Activated CD4-positive, alpha-beta T cell treated with anti-CD3 and anti-CD28 coated beads, Interleukin-2, amount 10 ng/mL, durations not matched to agents 24 days and 14 days (primary cell): Measurements from ENCODE around the gene PPP4R3A. TPM values are rescaled to one million over a fixed set of nuclear protein-coding genes. Genes with fewer than 3 reads are reported as not detected.
"Not testable (repeated sequence)": the region's sequence is repeated elsewhere in the genome, so short reads cannot be mapped to it uniquely, and the experiment has no call there.

Experiments used
- DNase-seq: peaks from one replicate; pipeline ENCODE4 v3.0.0; 2022
- H3K27ac Mint-ChIP-seq: one replicate; pipeline ENCODE4 v1.8.0; 2022; ENCODE audit warnings: mild to moderate bottlenecking, mixed read lengths
- H3K27me3 Mint-ChIP-seq: one replicate; pipeline ENCODE4 v1.8.0; 2022; ENCODE audit warnings: mixed read lengths
- H3K36me3 Mint-ChIP-seq: one replicate; pipeline ENCODE4 v1.8.0; 2022; ENCODE audit warnings: low read depth, mild to moderate bottlenecking, mixed read lengths
- H3K4me1 Mint-ChIP-seq: one replicate; pipeline ENCODE4 v1.8.0; 2021; ENCODE audit warnings: mixed read lengths
- H3K4me3 Mint-ChIP-seq: one replicate; pipeline ENCODE4 v1.8.0; 2022; ENCODE audit warnings: mild to moderate bottlenecking, moderate library complexity, mixed read lengths
- H3K9me3 Mint-ChIP-seq: one replicate; pipeline ENCODE4 v1.8.0; 2021; ENCODE audit warnings: mixed read lengths
- intact Hi-C: fragments of 100-400 bp; cut with micrococcal nuclease; formaldehyde crosslinking; loops from one replicate; pipeline ENCODE4 v1.15.1; 2023
- total RNA-seq: library from RNA; stranded (reverse); gene quantifications from 2 replicates; pipeline ENCODE4 v1.2.3, GENCODE V29; 2022

PPP4R3A gene
- total RNA-seq, 1 donor from 2014 or later: 119 TPM

DNA sequence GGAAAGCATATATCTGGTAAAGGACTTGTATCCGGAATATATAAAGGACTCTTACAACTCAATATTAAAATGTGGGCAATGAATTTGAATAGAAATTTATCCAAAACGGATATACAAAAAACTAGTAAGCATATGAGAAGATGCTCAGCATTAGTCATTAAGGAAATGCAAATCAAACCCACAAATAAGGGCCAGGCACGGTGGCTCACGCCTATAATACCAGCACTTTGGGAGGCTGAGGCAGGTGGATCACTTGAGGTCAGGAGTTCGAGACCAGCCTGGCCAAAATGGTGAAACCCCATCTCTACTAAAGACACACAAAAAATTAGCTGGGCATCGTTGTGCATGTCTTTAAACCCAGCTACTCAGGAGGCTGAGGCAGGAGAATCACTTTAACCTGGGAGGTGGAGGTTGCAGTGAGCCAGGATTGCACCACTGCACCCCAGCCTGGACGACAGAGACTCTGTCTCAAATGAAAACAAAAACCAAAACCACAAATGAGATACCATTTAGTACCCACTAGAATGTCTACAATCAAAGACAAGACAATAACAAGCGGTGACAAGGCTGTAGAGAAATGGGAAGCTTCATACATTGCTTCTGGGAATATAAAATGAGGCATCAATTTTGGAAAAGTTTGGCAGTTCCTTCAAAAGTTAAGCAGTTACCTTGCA, 15.6 kb downstream of the PPP4R3A start:
- Mint-ChIP-seq H3K4me1 (peaks cover 53% of the 10 kb centered on the region), H3K4me3 (peak overlapping the region; percentile 34), H3K27ac (peak overlapping the region; percentile 76), H3K36me3 (peaks cover 23% of the 10 kb centered on the region)
- H3K27me3 Mint-ChIP-seq, H3K9me3 Mint-ChIP-seq, intact Hi-C loops: not testable (repeated sequence)
- DNase-seq: peak; percentile 62

DNA sequence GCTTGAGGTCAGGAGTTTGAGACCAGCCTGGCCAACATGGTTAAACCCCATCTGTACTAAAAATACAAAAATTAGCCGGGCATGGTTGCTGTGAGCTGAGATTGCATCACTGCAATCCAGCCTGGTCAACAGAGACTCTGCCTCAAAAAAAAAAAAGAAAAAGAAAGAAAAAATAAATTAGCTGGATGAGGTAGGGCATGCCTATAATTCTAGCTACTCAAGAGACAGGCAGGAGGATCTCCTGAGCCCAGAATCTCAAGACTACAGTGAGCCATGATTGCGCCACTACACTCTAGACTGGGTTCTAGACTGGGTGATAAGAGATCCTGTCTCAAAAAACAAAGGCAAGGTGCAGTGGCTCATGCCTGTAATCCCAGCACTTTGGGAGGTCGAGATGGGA, 16.9 kb downstream of the PPP4R3A start:
- H3K4me1 Mint-ChIP-seq: peaks cover 51% of the 10 kb centered on the region

DNA sequence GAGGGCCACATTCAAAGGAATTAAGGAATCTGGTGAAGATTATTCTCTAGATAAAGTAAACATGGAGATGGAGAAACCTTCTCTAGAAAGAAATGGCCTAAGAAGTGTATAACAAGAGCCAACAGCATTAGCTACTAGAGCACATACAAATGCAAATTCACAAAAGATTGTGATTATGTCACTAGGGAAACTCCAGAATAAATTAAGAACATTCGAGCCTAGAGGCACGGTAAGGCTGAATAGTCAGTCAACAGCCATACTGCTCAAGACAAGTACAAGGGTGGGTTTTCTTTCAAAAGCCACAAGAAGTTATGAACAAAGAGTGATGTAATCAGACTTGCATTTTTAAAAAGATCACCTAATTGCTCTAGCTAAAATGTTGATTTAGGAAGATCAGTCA, 25.4 kb downstream of the PPP4R3A start:
- H3K36me3 Mint-ChIP-seq: peaks cover 69% of the 10 kb centered on the region
- H3K4me1 Mint-ChIP-seq: peaks cover 28% of the 10 kb centered on the region
- peak overlapping the region; percentile 17 for H3K27ac Mint-ChIP-seq
- H3K27me3 Mint-ChIP-seq: no peaks in the 10 kb centered on the region
- no peak for DNase-seq
- intact Hi-C loops: no loop called here
- no peaks in the 10 kb centered on the region for H3K9me3 Mint-ChIP-seq
- no peak overlapping the region for H3K4me3 Mint-ChIP-seq

More for the DNA sequence above, 16.9 kb downstream of the PPP4R3A start:
- DNase-seq: no peak
- no peaks in the 10 kb centered on the region for H3K27me3 Mint-ChIP-seq
- no peaks in the 10 kb centered on the region for H3K9me3 Mint-ChIP-seq
- no peak overlapping the region for H3K27ac Mint-ChIP-seq
- H3K36me3 Mint-ChIP-seq: peaks cover 27% of the 10 kb centered on the region
- intact Hi-C loops: no loop called here
- H3K4me3 Mint-ChIP-seq: no peak overlapping the region

DNA sequence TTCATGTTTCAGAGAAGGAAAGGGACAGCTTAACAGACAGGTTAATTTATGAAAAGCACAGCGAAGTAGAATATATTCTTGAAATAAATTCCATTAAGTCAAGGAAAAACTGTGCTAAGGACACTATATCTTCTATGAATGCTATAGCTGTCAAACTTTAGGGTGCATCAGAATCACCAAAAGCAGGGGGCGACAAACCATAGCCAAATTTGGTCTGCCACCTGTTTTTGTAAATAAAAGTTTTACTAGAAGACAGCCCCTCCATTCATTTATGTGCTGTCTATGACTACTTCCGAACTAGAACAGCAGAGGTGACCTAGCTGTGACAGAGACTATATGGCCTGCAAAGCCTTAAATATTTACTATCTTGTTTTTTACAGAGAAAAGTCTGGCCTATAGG, 25.9 kb downstream of the PPP4R3A start:
- no peaks in the 10 kb centered on the region for H3K27me3 Mint-ChIP-seq
- peak overlapping the region; percentile 48 for H3K27ac Mint-ChIP-seq
- no peaks in the 10 kb centered on the region for H3K9me3 Mint-ChIP-seq
- peaks cover 69% of the 10 kb centered on the region for H3K36me3 Mint-ChIP-seq
- intact Hi-C loops: no loop called here
- peaks cover 30% of the 10 kb centered on the region for H3K4me1 Mint-ChIP-seq
- DNase-seq: peak; percentile 56
- no peak overlapping the region for H3K4me3 Mint-ChIP-seq

DNA sequence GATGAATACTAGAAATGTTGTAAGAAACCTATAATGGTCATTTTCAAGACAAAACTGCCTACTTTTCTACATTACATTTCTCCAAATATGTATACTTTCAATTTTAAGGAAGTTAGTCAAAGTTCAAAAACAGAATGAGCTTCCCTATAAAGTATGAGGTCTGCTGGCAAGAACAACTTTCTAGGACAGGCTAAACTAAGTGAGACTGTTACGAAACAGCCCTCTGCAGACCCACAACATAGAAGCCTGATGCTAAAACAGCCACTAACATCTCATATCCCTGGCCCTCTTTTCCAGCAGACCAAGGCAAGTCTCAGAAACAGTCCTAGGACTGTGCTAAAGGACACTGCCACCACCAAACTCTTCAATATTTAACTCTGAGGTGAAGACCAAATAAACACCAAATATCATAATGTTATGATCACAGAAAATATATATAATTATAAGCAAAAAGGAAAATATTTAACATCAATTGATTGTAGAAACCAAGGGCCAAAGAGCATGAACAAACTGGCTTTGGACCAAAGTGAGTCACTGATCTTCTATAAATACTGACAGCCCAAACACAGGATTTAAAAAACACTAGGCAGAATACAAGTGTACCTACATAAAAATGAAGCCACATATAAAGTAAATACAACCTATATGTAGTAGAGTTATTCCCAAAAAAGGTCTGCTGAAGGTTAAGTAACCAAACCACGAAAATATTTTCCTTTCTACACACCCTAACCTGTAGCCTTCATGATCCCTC, 27.7 kb downstream of the PPP4R3A start:
- intact Hi-C loops: no loop called here
- H3K4me1 Mint-ChIP-seq: peaks cover 39% of the 10 kb centered on the region
- H3K27ac Mint-ChIP-seq: no peak overlapping the region
- no peaks in the 10 kb centered on the region for H3K9me3 Mint-ChIP-seq
- no peak for DNase-seq
- H3K27me3 Mint-ChIP-seq: no peaks in the 10 kb centered on the region
- H3K36me3 Mint-ChIP-seq: peaks cover 75% of the 10 kb centered on the region
- H3K4me3 Mint-ChIP-seq: no peak overlapping the region

DNA sequence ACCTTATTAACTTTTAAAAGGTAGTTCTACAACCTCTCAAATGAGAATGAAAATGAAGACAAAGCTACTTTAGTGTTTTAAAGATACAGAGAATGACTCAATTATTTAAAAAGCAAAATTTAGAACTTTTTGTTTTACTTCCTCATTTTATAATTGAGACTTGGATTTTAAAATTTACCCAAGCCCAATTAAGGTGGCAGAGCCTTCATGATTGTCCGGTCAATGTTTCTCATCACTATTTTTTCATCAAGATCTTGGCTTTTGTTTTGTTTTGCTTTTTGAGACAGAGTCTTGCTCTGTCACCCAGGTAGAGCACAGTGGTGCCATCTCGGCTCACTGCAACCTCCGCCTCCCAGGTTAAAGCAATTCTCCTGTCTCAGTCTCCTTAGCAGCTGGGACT, 32.7 kb downstream of the PPP4R3A start:
- Mint-ChIP-seq H3K4me3 (no peak overlapping the region), H3K27ac (no peak overlapping the region), H3K9me3 (no peaks in the 10 kb centered on the region), H3K27me3 (no peaks in the 10 kb centered on the region), H3K36me3 (peaks cover 70% of the 10 kb centered on the region), H3K4me1 (peaks cover 26% of the 10 kb centered on the region)
- no peak for DNase-seq
- intact Hi-C loops: no loop called here

DNA sequence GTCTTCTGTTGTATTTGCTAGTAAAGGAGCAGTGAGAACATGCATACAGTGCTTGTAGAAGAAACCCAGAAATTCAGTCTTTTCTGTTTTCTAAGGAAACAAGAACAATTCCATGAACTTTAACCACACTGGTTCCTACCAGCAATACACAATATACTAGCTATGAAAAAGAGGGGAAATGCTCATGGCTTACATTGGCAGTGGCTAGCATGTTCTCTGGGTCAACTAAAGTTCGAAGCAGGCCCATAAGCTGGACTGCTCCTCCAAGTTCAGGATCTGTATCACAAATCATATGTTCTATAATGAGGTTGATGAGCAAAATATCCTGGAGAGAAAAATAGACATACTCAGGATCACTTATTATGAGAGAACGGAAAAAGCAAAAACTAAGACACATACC, 37.1 kb downstream of the PPP4R3A start:
- Mint-ChIP-seq H3K9me3 (no peaks in the 10 kb centered on the region), H3K27me3 (no peaks in the 10 kb centered on the region), H3K4me3 (no peak overlapping the region), H3K36me3 (peaks cover 71% of the 10 kb centered on the region), H3K4me1 (peaks cover 20% of the 10 kb centered on the region), H3K27ac (no peak overlapping the region)
- DNase-seq: no peak
- intact Hi-C loops: no loop called here

DNA sequence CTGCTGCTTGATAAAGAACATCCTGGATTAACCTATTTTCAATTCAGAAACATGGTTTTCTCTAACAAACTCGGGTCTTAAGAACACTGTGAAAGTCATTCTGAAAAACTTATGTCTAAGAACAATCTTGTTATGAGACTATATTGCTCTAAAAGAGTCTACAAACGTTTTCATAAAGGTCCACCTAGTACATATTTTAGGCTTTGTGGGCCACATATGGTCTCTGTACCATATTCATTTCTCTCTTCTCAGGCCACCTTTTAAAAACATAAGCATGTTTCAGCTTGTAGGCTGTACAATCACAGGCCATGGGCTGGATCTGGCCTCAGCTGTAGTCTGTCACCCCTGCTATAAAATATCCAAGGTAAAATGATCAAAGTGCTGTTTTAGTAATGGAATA, 39.9 kb downstream of the PPP4R3A start:
- H3K4me1 Mint-ChIP-seq: peaks cover 23% of the 10 kb centered on the region
- no peak for DNase-seq
- intact Hi-C loops: no loop called here
- H3K27me3 Mint-ChIP-seq: no peaks in the 10 kb centered on the region
- peak overlapping the region; percentile 34 for H3K27ac Mint-ChIP-seq
- no peak overlapping the region for H3K4me3 Mint-ChIP-seq
- peaks cover 70% of the 10 kb centered on the region for H3K36me3 Mint-ChIP-seq
- no peaks in the 10 kb centered on the region for H3K9me3 Mint-ChIP-seq

DNA sequence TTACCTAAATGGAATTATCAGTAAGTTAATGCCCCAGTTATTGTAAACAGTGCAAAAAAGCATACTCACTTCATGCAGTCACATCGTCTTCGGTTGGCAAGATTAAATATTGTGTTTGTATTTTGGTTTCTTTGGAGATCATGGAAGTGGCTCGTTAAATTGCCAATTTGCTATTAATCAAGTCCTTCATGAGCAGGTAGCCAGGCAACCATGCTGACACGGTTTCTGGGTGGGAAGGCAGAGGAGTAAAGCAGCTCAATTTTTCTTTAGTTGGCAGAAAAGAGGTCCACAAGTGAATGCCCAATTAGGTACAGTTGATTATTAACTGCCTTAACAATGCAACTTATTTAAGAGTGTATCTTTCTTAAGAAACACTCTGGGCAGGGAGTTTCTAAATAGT, 43.9 kb downstream of the PPP4R3A start:
- Mint-ChIP-seq H3K36me3 (peaks cover 77% of the 10 kb centered on the region), H3K27me3 (no peaks in the 10 kb centered on the region), H3K27ac (no peak overlapping the region)

DNA sequence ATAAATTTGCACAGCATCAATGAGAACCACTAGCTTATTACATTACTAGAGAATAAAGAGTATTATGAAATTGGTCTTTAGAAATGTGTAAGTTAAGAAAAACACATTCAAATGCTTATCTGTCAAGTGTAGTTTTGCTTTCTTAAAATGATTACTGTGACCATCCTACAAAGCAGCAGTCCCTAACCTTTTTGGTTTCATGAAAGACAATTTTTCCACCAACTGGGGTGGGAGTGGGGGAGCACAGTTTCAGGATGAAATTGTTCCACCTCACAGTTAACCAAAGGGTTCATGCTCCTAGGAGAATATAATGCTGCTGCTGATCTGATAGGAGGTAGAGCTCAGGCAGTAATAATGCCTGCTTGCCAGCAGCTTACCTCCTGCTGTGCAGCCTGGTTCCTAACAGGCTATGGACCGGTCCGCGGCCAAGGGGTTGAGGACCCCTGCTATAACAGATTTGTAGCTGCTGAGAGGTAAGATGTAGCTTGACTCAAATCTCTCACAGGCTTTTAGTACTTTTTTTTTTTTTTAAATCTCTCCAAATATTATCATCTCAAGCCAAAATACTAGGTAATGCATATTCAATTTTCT, 45.4 kb downstream of the PPP4R3A start:
- H3K9me3 Mint-ChIP-seq: no peaks in the 10 kb centered on the region
- H3K36me3 Mint-ChIP-seq: peaks cover 78% of the 10 kb centered on the region
- H3K4me1 Mint-ChIP-seq: peaks cover 17% of the 10 kb centered on the region
- no peaks in the 10 kb centered on the region for H3K27me3 Mint-ChIP-seq
- no peak overlapping the region for H3K4me3 Mint-ChIP-seq
- H3K27ac Mint-ChIP-seq: peak overlapping the region; percentile 76
- DNase-seq: no peak
- intact Hi-C loops: loop anchor here (2.0 kb wide), 1 partner anchor 46 kb away; the partner anchor contains the start of gene PPP4R3A

More for the DNA sequence above, 43.9 kb downstream of the PPP4R3A start:
- H3K9me3 Mint-ChIP-seq: no peaks in the 10 kb centered on the region
- H3K4me1 Mint-ChIP-seq: peaks cover 24% of the 10 kb centered on the region
- no peak for DNase-seq
- H3K4me3 Mint-ChIP-seq: no peak overlapping the region
- intact Hi-C loops: no loop called here

DNA sequence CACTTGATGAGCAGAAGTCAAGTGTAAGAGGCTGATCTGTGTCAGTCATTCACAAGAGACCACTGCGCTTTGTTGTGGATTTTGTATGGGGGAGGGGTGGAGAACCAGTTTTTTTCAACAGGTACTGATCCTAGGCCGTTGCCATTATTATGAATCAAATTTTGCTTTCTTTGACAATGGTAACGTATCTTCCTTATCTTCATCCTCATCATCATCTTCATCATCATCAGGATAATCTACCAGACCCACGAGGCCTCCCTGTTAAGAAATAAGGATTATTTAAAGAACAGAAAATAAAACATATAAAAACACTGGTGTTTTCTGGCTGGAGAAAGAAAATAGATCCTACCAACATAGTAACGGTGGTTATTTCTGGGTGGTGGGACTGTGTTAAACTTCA, 51.5 kb downstream of the PPP4R3A start:
- Mint-ChIP-seq H3K27ac (no peak overlapping the region), H3K27me3 (no peaks in the 10 kb centered on the region), H3K36me3 (peaks cover 69% of the 10 kb centered on the region), H3K4me3 (no peak overlapping the region), H3K4me1 (peaks cover 11% of the 10 kb centered on the region), H3K9me3 (no peaks in the 10 kb centered on the region)
- intact Hi-C loops: no loop called here
- no peak for DNase-seq

DNA sequence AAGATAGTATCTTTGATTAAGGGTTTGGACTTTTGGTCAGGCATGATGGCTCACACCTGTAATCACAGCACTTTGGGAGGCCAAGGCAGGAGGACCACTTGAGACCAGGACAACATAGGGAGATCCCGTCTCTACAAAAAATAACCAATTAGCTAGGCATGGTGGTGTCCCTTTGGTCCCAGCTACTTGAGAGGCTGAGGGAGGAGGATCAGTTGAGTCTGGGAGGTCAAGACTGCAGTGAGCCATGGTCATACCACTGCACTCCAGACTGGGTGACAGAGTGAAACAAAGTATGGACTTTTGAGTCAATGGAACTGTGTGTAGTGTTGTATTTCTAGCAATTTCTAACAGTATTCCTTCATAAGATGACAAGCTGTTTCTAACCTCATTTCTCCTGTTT, 53.8 kb downstream of the PPP4R3A start:
- Mint-ChIP-seq H3K9me3 (no peaks in the 10 kb centered on the region), H3K36me3 (peaks cover 50% of the 10 kb centered on the region), H3K4me3 (no peak overlapping the region), H3K4me1 (peaks cover 11% of the 10 kb centered on the region), H3K27me3 (peaks cover 3% of the 10 kb centered on the region), H3K27ac (no peak overlapping the region)
- no peak for DNase-seq
- intact Hi-C loops: no loop called here

DNA sequence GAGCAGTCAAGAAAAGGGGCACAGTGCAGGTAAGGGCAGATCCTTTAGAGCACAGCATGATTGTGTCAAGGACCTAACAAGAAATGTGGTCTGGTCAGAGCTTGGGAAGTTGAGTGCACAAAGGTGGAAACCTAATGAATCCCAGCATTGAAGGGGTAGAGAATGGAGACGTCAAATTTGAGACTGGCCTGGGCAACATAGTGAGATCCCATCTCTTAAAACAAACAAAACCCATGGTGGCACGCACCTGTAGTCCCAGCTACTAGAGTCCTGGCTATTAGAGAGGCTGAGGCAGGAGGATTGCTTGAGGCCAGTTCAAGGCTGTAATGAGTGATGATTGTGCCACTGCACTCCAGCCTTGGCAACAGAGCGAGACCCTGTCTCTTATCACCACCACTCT, 55.5 kb downstream of the PPP4R3A start:
- Mint-ChIP-seq H3K4me3 (no peak overlapping the region), H3K27ac (peak overlapping the region; percentile 54), H3K4me1 (peaks cover 11% of the 10 kb centered on the region), H3K27me3 (peaks cover 3% of the 10 kb centered on the region), H3K36me3 (peaks cover 34% of the 10 kb centered on the region), H3K9me3 (no peaks in the 10 kb centered on the region)
- DNase-seq: no peak
- intact Hi-C loops: no loop called here

DNA sequence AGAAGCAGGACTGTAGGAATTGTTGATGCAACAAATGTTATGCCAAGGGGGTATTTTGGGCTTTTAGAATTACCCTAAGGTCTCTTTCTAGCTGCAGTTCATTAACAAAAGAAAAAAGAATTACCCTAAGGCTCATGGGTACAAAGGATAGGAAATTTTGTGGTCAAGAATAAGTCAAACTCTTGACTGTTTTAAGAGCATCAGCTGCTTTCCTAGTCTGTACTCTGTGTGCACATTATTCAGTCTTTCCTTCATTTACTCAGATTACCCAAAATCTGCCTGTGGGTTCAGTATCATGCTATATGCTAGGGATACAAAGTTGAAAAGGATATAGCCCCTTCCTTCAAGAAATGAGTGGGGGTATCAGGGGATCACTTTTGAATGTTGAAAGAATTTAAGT, 56.0 kb downstream of the PPP4R3A start:
- Mint-ChIP-seq H3K27me3 (peaks cover 3% of the 10 kb centered on the region), H3K36me3 (peaks cover 32% of the 10 kb centered on the region), H3K4me1 (peaks cover 11% of the 10 kb centered on the region), H3K9me3 (no peaks in the 10 kb centered on the region), H3K27ac (peak overlapping the region; percentile 54), H3K4me3 (no peak overlapping the region)
- intact Hi-C loops: no loop called here
- no peak for DNase-seq
